ENCODE results near the gene RTP1.

The RTP1 gene

GRCh38 chr3:187197335-187197649, at the start of gene RTP1:
Gene RTP1 (plus strand): TSS chr3:187197486. CDS start chr3:187197516, 30 bp downstream.
- H3K4me3 ChIP-seq (replicated peaks in 1 of 2; ENCODE audit: low read depth in 2 of 2, low read length in 2 of 2): no peak within 1 kb of the TSS
- no peak for TF ChIP-seq CTCF (IDR thresholded peaks at IDR 0.05; ENCODE audit: low read depth, low read length)
- DNase-seq (ENCODE audit: low read depth in 2 of 2): no peak

GRCh38 chr3:187150186-187150585, 47.1 kb upstream of the RTP1 start:
- no peak for DNase-seq (ENCODE audit: low read depth in 2 of 2)
- TF ChIP-seq CTCF (IDR thresholded peaks at IDR 0.05; ENCODE audit: low read depth, low read length): no peak
- no peak overlapping the region for H3K4me3 ChIP-seq (replicated peaks in 1 of 2; ENCODE audit: low read depth in 2 of 2, low read length in 2 of 2)

- no peak overlapping the region for H3K4me3 ChIP-seq (replicated peaks in 1 of 2; ENCODE audit: low read depth in 2 of 2, low read length in 2 of 2)
- no peak for TF ChIP-seq CTCF (IDR thresholded peaks at IDR 0.05; ENCODE audit: low read depth, low read length)
- no peak for DNase-seq (ENCODE audit: low read depth in 2 of 2)
Measured at GRCh38 chr3:187150599-187150998, 46.7 kb upstream of the RTP1 start.

GRCh38 chr3:187161556-187161955, 35.7 kb upstream of the RTP1 start:
- no peak for TF ChIP-seq CTCF (IDR thresholded peaks at IDR 0.05; ENCODE audit: low read depth, low read length)
- no peak overlapping the region for H3K4me3 ChIP-seq (replicated peaks in 1 of 2; ENCODE audit: low read depth in 2 of 2, low read length in 2 of 2)
- no peak for DNase-seq (ENCODE audit: low read depth in 2 of 2)

GRCh38 chr3:187162265-187162953, 34.9 kb upstream of the RTP1 start:
- DNase-seq (ENCODE audit: low read depth in 2 of 2): no peak
- no peak for TF ChIP-seq CTCF (IDR thresholded peaks at IDR 0.05; ENCODE audit: low read depth, low read length)
- H3K4me3 ChIP-seq (replicated peaks in 1 of 2; ENCODE audit: low read depth in 2 of 2, low read length in 2 of 2): no peak overlapping the region

GRCh38 chr3:187165144-187165543, 32.1 kb upstream of the RTP1 start:
- no peak overlapping the region for H3K4me3 ChIP-seq (replicated peaks in 1 of 2; ENCODE audit: low read depth in 2 of 2, low read length in 2 of 2)
- peak; percentile 75 to 76 for DNase-seq (ENCODE audit: low read depth in 2 of 2)
- peak; percentile 48 for TF ChIP-seq CTCF (IDR thresholded peaks at IDR 0.05; ENCODE audit: low read depth, low read length)

- no peak for TF ChIP-seq CTCF (IDR thresholded peaks at IDR 0.05; ENCODE audit: low read depth, low read length)
- DNase-seq (ENCODE audit: low read depth in 2 of 2): no peak
- no peak overlapping the region for H3K4me3 ChIP-seq (replicated peaks in 1 of 2; ENCODE audit: low read depth in 2 of 2, low read length in 2 of 2)
Measured at GRCh38 chr3:187166750-187167149, 30.5 kb upstream of the RTP1 start.

Measured in cardiac fibroblast (primary cell).